Right kidney (tissue), 1 donor: ENCODE measurements around the gene CCDC15.
"Not testable (repeated sequence)": the region's sequence is repeated elsewhere in the genome, so short reads cannot be mapped to it uniquely, and the experiment has no call there.

Experiments used
- DNase-seq: peaks from one replicate; pipeline ENCODE4 v3.0.0-alpha.2; 2016

CCDC15 gene

DNA sequence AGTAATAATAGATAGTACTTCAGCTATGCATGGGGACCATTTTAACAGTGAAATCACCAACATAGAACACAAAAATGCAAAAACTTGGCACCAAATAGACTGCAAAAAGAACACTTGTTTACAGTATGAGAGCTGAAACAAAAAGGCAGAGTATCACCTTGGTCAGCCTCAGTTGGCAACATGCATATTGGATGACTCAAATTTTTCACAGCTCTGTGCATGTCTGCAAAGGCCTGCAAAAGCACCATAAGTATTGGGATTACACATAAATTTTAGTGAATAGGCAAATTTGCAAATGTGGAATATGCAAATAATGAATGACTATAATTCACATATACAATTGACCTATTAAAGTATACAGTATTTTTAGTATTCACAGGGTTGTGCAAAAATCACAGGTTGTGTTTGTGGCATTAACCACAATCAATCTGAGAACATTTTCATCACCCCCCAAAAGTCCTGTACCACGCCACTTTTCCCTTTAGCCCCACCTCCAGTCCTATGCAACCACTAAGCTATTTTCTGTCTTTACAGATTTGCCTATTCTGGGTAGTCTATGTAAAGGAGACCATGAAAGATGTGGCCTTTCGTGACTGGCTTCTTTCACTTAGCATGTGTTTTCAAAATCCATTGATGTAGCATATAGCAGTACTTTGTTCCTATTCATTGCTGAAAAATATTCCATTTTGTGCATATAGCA, 47.2 kb downstream of the CCDC15 start:
- DNase-seq, result no peak

DNA sequence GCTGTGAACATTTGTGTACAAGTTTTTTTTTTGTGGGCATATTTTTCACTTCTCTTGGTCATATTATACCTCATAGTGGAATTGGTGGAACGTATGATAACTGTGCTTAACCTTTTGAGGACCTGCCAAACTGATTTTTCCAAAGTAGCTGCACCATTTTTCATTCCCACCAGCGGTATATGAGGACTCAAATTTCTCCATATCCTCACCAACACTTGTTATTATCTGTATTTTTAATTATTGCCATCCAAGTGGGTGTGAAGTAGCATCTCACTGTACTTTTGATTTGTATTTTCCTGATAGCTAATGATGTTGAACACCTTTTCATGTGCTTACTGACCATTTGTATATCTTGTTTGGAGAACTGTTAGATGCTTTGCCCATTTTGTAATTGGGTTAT, 47.8 kb downstream of the CCDC15 start:
- no peak for DNase-seq

DNA sequence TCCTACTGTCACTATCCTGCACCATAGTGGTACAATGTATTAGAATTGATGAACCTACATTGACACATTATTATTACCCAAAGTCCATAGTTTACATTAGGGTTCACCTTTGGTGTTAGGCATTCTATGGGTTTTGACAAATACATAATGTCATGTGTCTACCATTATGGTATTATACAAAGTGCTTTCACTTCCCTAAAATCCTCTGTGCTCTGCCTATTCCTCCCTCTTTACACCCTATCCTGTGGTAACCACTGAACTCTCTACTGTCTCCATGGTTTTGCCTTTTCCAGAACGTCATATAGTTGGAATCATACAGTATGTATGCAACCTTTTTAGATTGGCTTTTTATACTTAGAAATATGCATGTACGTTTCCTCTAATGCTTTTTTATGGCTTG, 51.5 kb downstream of the CCDC15 start:
- no peak for DNase-seq

DNA sequence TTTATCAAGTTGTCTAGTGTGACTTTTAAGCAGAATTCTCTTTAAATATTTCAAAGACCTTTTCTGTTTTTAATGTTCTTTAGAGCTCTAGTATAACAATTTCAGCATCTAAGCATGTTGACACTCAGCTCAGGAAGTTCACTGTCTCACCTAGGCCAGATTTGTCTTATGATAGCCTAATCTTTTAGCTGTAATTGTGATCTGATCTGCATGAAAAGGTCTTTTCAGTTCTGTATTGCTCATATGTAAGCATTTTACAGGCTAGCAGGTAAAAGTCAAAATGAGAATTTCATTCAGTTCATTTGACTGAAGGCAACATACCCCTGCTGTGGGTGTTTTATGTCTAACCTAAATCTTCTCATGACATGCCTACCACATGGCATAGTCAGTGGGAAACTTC, 62.4 kb downstream of the CCDC15 start:
- no peak for DNase-seq

DNA sequence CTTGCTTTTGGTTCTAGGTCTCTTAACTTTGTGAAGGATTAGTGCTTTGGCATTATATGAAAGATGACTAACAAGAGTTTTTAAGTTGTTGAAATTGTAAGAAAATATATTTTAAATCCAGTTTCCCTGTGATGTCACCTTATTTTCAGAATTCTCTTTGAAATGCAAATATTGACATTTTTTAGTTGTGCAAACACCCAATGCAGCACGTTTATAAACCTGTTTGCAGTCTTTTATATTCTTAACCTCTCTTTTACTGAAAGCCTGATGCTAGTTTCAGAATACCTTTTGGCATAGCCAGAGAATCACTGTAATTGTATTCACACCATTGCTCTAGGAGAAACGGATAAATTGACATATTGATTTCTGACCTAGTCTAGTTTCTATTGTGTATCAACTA, 66.3 kb downstream of the CCDC15 start:
- DNase-seq, result no peak

DNA sequence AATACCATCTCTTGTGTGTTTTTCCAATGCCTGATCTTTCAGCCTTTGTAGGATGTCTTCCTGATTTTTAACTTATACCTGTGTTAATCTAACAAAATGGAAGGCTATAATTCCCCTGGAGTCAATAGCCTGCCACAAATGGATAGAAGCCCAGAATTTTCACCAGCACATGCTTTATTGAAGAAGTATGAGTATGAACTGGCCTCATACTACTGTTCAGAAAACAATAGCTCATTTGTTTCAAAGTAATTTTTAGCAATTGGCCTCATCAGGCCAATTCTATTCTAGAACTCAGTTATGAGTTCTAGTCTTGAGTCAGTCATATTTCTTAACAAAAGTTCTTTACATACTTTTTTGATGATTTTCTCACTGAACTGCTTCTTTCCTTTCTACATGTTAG, 68.5 kb downstream of the CCDC15 start:
- DNase-seq, result no peak

DNA sequence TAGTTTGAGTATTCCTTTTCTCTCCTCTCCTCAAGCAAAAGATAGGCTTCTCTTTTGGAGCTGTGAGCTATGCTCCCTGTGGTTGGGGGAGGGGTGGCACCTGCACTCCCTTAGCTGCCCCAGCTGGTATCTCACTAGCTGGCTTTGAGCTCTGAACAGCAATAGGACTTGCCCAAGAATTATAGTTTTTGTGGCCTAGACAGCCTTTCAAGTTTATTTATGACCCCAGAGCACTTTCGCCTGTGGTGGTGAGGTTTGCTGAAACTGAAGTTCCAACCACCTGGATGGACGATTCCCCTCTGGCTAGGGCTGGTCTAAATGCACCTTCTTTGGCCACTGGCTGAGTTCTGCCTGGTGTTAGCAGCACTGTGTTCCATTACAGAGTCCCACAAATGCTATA, 72.0 kb downstream of the CCDC15 start:
- no peak for DNase-seq

DNA sequence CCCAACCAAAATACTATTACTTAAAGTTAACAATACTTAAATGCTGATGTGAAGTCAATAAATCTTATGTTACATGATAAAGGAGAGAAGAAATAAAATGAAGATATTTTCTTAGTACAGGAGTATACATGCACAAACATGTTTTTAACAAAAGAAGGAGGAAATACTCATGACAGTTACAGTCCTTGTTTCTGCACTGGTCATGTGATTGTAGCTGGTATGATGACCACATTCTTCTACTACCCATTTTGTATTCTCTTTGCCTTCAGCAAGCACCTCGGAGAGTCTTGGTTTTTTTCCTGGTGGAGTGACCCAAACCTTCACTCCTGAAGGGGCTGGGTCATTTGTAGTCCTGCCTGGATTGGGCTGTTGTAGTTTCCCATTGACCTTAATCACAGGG, 75.4 kb downstream of the CCDC15 start:
- not testable (repeated sequence) for DNase-seq

DNA sequence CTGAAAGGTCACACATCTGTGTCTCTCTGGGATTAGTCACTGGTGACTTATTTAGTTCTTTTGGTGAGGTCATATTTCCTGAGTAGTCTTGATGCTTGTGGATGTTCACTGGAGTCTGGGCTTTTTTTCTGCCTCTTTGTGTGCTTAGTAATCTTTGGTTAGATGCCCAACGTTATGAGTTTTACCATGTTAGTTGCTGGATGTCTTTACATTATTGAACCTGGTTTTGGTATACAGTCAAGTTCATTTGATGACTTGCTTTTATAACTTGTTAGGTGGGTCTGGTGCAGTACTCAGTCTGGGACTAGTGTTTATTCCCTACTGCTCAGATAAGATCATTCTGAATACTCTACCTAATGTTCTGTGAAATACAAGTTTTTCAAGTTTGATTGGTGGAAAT, 82.9 kb downstream of the CCDC15 start:
- DNase-seq, result no peak

DNA sequence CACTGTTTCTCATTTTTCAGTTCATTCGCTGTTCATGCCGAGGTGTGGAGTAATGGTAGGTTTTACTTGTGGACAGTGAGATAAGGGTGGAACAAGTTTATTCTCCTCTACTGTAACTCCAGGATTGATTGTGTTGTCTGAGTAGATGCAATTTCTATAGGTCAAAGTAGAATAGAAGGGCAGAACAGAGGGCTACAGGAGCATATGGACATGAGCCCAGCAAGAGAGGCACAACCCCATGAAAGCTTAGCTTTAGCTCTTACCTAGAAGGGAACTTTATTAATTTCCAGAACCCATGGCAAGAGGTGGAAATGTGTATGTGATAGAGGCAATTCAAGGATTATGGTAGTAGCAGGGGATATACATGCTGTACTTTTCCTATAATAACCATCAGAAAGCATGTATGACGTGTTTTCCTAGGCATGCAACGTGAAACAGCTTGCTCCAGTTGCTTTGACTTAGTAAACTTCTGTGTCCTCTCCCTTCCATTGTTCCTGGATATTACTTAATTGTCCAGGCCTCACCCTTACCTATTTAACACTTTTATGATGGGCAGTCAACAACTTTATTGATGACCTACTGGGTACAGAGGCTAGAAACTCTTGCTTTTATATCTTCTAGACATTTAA, 95.3 kb downstream of the CCDC15 start:
- DNase-seq, result no peak

DNA sequence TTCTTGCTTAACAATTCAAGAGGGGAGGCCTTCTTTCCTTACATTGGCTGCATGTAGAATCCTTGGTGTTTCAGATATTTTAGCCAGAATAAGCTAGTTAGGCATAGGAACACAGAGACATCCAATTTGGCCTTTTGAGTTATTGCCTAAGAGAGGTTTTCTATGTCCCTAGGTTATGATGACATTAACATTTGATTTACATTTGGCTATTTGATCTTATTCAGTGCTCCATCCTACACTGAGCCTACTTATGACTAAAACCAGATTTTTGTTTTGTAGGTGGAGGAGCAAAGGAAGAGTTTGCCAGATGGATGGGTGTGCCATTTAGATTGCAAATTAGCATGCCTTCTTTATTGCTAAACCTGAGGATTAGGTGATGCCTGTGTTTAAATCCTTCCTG, 98.0 kb downstream of the CCDC15 start:
- no peak for DNase-seq

DNA sequence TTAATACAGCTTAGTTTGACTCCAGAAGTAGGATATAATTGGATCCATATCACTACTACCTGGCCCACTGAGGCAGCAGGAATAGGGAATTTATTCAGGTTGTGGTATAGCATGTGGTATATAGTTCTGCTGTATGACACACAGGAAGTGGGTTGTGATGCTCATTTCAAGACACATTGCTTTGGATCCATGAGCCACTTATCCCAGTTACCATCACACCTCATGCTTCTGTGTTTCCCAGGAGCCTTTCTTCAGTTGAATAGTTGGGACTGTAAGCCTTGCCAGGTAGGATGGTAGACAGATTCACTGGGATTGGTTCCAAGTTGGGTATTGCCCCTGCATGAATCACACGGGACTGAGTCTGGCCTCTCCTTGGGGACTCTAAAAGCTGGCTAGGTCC, 99.2 kb downstream of the CCDC15 start:
- no peak for DNase-seq

DNA sequence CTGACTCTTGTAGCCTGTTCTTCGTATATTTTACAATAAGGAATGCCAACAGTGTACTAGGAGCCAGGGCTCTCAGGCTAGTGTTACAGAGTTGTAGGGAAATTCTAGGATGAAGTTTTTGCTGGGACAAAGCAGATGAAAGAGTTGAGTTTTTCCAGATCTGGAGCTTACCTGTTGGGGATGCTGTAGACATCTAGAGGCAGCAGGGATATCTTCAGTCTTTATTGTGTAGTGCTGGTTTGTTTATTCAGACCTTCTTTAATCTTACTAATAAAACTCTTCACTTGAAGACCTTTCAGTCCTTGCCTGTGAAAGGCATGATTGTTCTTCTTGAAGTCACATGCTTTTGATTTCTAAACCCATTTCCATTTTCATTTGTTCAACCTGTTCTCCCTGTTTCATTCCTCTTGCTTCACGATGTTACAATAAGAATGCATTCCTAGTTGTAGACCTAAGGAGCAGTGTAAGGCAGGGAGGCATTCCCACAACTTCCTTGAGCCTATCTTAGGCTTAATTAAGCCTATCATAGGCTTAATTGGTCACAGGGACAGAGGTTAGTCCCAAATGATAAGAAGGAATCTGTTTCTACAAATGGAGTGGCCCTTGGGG, 101.2 kb downstream of the CCDC15 start:
- DNase-seq, result no peak

DNA sequence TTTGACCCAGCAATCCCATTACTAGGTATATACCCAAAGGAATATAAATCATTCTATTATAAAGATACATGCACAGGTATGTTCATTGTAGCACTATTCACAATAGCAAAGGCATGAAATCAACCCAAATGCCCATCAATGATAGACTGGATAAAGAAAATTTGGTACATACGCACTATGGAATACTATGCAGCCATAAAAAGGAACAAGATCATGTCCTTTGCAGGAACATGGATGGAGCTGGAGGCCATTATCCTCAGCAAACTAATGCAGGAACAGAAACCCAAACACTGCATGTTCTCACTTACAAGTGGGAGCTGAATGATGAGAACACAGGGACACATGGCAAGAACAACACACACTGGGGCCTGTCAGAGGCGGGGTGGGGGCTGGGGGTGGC, 102.1 kb downstream of the CCDC15 start:
- DNase-seq, result not testable (repeated sequence)

DNA sequence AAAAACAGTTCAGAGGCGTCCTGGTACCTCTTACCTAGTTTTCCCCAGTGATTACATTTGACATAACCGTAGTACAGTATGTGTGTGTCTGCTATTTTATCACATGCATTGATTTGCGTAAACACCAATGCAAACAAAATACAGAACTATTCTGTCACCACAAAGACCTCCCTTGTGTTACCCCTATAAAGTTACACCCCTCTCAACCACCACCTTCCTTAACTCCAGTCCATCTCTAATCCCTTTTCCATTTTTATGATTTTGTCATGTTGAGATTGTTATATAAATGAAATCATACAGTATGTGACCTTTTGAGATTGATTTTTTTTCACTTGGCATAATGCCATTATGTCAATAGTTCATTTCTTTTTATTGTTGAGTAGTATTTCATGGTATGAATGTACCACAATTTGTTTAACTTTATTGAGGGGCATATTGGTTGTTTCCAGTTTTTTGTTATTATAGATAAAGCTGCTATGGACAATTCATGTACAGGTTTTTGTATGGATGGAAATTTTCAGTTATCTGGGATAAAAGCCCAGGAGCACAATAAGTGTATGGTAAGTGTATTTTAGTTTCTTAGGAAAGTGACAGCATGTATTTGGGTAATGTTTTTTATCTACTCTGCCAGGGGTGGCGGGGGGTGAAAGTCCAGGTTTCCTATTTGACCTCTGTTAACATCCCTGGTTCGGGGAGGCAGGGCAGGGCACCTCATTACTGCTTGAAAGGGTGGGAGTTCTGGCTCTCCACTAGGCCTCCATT, 103.1 kb downstream of the CCDC15 start:
- no peak for DNase-seq

DNA sequence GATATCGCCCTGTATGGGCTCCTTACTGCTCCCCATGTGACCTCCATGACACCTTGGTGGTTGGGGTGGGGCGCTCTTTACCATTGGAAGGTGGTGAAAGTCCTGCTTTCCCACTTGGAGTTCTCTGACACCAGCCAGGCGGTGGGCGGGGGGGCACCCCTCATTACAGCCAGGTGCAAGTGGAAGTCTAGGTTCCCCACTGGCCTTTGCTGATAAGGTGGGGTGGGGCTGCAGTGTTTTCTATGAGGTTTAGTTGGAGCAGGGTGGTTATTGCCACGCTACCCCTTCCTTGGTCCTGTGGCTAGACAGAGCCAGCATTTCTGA, 103.7 kb downstream of the CCDC15 start:
- no peak for DNase-seq

DNA sequence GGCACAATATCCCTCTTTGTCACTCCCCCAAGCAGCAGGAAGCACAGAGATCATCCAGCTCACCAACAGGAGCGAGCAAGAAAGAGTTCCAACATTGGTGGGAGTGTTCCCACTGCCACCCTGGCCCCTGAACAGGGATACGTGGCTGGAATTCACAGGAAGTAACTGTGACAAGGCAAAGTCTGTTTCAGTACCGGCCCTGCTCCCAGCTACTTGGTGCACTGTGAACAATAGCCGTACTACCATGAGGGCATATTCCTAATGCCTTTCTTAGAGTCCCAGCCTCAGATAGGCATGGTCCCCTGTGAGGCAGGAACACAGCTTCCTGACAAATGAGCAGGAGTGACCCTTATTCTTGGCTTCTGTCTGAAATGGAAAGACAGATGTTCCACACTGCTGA, 107.3 kb downstream of the CCDC15 start:
- DNase-seq, result no peak

DNA sequence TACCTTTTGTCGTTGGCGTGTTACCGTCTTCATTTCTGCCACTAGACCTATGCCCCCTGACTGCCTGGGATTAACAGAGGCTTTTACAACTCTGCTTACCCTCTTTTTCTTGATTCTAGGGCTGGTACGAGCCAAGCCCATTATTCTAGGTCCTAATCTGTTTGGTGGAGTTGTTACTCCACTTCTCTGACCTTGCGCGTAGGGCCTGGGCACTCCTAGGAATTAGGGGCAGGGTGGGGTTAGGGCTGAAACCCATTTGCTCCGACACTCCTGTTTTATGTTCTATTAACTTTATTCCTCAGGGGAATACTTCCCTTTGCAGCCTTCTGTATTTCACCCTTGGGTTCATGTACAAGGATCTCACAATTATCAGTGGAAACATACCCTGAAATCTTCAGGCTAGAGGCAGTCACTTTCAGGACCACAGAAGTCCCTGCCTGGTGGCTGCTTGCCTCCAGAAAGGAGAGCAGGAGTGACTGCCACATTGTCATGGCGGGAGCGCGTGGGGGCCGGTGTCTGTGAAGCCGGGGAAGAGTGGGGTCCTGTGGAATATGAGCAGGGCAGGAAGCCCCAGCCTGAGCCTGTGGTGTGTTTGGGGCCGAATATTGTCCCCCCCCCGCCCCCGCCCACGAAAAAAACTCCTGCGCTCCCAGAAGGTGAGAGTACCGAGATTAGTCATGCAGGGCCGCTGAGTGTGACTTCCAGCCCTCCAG, 108.4 kb downstream of the CCDC15 start:
- DNase-seq, result no peak

DNA sequence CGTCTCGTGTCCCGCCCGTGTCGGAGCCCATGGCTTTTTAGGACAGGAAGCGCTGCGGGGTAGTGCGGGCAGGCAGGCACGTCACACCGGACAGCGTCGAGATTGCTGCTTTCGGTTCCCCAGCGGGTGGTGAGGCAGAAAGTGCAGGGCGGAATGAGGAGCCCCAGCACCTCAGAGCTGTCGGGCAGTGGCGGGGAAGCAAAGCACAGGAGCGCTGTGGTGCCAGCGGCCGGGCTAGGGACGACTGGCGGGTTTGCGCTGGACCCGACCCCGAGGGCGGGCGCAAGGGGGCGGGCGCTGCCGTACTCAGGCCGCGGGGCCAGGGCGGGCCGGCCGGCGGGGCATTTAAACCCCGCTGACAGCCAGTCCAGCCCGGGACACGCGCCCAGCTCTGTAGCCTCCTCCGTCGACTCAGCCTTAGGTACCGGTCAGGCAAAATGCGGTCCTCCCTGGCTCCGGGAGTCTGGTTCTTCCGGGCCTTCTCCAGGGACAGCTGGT, 109.0 kb downstream of the CCDC15 start, which contains the start of gene SLC37A2:
Gene SLC37A2, plus strand, starts transcription at position 375 of the 498 bp plus-strand sequence. Its CDS starts 63 bp downstream, at position 438.
- peak; percentile 77 for DNase-seq

DNA sequence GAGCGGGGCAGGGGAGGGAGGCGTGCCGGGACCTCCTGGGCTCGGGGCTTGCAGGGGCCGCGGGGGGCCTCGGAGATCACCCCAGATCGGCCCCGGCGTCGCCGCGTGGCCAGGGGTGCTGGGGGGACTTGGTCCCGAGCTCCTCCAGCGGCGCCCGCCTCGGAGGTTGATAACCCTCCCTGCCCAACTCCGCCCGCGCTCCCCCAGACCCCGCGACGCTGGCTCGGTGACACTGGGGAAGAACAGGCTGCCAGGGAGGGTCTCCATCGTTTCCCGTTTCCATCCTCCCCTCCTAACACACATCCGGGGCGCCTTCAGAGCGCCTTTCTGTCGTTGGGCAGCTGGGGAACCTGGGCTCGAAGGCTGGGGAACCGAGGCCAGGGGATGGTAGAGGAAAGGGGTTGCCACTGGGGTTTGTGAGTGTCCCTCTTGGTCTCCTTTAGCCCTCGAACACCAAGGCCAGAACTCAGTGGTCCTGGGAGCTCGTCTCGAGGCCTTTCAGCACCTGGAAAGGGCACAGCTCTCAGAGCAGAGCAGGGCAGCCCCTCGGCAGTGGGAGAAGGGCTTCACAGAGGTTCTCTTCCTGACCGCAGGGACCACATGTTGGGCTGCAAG, 109.5 kb downstream of the CCDC15 start:
- peak; percentile 37 for DNase-seq

DNA sequence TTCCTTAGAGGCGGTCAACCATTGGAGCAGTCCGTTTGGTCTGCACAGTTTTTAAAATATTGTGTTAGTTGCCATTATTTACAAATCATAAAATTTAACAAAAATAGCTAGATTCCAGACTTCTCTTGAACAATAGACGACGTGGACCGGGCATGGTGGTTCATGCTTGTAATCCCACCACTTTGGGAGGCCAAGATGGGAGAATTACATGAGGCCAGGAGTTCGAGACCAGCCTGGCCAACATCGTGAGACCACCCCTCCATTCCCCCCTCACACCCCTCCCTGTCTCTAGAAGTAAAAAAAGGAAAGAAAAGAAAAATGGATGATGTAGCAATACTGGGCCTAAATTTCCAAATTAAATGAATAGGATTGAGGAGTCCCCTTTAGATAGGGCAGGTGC, 110.1 kb downstream of the CCDC15 start:
- no peak for DNase-seq

DNA sequence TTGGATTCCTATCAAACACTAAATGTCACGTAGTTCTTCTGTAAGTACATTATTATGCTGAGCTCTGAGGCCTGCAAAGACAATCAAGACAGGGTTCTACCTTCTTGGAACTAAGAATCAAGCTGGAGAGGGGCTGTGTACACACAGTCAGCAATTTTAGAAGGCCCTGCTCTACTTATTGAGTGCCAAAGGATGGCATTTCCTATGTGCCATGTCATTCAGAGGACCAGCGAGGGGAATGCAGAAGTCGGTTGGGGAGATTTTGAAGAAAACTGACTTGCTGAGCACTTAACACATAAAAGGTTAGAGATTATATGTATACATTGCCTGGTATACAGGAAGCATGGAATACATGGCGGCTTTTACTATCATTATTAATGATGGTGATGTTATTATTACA, 114.4 kb downstream of the CCDC15 start:
- DNase-seq, result no peak
